Activated T-helper 2 cell treated with anti-CD3 and anti-CD28 coated beads, Interferon-gamma antibody, Interleukin-2, Interleukin-4, amounts not matched to agents 10 μg/mL and 5 μg/mL and 100 μg/mL, durations not matched to agents 14 hours and 24 hours and 36 hours (primary cell): ENCODE measurements around the gene RAD23A. TPM values are rescaled to one million over a fixed set of nuclear protein-coding genes. Genes with fewer than 3 reads are reported as not detected.
"Not testable (repeated sequence)": the region's sequence is repeated elsewhere in the genome, so short reads cannot be mapped to it uniquely, and the experiment has no call there.

Source experiments
- DNase-seq: peaks from one replicate; pipeline ENCODE4 v3.0.0; 2021; ENCODE audit warnings: low spot score
- H3K27ac Mint-ChIP-seq: one replicate; pipeline ENCODE4 v1.8.0; 2021; ENCODE audit warnings: mixed read lengths
- H3K27me3 Mint-ChIP-seq: one replicate; pipeline ENCODE4 v1.8.0; 2021; ENCODE audit warnings: low read depth, mixed read lengths
- H3K36me3 Mint-ChIP-seq: one replicate; pipeline ENCODE4 v1.8.0; 2021; ENCODE audit warnings: low read depth, mixed read lengths
- H3K4me1 Mint-ChIP-seq: one replicate; pipeline ENCODE4 v1.8.0; 2021; ENCODE audit warnings: low read depth, mixed read lengths
- H3K4me3 Mint-ChIP-seq: one replicate; pipeline ENCODE4 v1.8.0; 2021; ENCODE audit warnings: low read depth, mild to moderate bottlenecking, moderate library complexity, mixed read lengths
- H3K9me3 Mint-ChIP-seq: one replicate; pipeline ENCODE4 v1.8.0; 2021; ENCODE audit warnings: mixed read lengths
- intact Hi-C: fragments of 100-400 bp; cut with micrococcal nuclease; formaldehyde crosslinking; loops from one replicate; pipeline ENCODE4 v1.15.1; 2023
- total RNA-seq: library from RNA; stranded (reverse); gene quantifications from 2 replicates; pipeline ENCODE4 v1.2.3, GENCODE V29; 2022

The RAD23A gene
- 189 and 196 TPM in 2 replicates for total RNA-seq

- Mint-ChIP-seq H3K36me3 (peaks cover 94% of the 10 kb centered on the region), H3K4me3 (peak within 1 kb of the TSS; percentile 88), H3K9me3 (no peaks in the 10 kb centered on the region), H3K27me3 (no peaks in the 10 kb centered on the region), H3K4me1 (peaks cover 36% of the 10 kb centered on the region), H3K27ac (peak within 1 kb of the TSS; percentile 95)
- peak; percentile 97 for DNase-seq
- intact Hi-C loops = loop anchor here (1.0 kb wide), 2 partner anchors 11 to 12 kb away; partner anchors contain the start of gene FARSA
These were observed at the start of gene RAD23A for GRCh38 chr19:12945479-12946091. Gene RAD23A, plus strand, starts transcription at chr19:12945862. Its CDS starts 87 bp downstream, at chr19:12945949.

GRCh38 chr19:12896460-12896859 lies 49.2 kb upstream of the RAD23A start:
- Mint-ChIP-seq H3K27me3 (no peaks in the 10 kb centered on the region), H3K36me3 (peaks cover 43% of the 10 kb centered on the region), H3K9me3 (no peaks in the 10 kb centered on the region), H3K4me1 (peaks cover 6% of the 10 kb centered on the region), H3K27ac (no peak overlapping the region), H3K4me3 (no peak overlapping the region)
- DNase-seq = no peak
- intact Hi-C loops = no loop called here

GRCh38 chr19:12899891-12900518 lies 45.7 kb upstream of the RAD23A start:
- H3K9me3 Mint-ChIP-seq = no peaks in the 10 kb centered on the region

GRCh38 chr19:12907166-12907565 lies 38.5 kb upstream of the RAD23A start:
- no peaks in the 10 kb centered on the region for H3K36me3 Mint-ChIP-seq

More at GRCh38 chr19:12899891-12900518, 45.7 kb upstream of the RAD23A start:
- Mint-ChIP-seq H3K36me3 (peaks cover 25% of the 10 kb centered on the region), H3K27ac (no peak overlapping the region), H3K4me3 (no peak overlapping the region), H3K4me1 (no peaks in the 10 kb centered on the region), H3K27me3 (no peaks in the 10 kb centered on the region)
- no peak for DNase-seq
- intact Hi-C loops = no loop called here

GRCh38 chr19:12912571-12912970 lies 33.1 kb upstream of the RAD23A start:
- no peaks in the 10 kb centered on the region for H3K36me3 Mint-ChIP-seq
- no peaks in the 10 kb centered on the region for H3K27me3 Mint-ChIP-seq
- H3K9me3 Mint-ChIP-seq = no peaks in the 10 kb centered on the region
- no peak overlapping the region for H3K27ac Mint-ChIP-seq
- no peak overlapping the region for H3K4me3 Mint-ChIP-seq
- peaks cover 16% of the 10 kb centered on the region for H3K4me1 Mint-ChIP-seq
- intact Hi-C loops = no loop called here
- no peak for DNase-seq

More at GRCh38 chr19:12907166-12907565, 38.5 kb upstream of the RAD23A start:
- Mint-ChIP-seq H3K9me3 (no peaks in the 10 kb centered on the region), H3K4me1 (peaks cover 2% of the 10 kb centered on the region), H3K27ac (no peak overlapping the region), H3K27me3 (no peaks in the 10 kb centered on the region), H3K4me3 (no peak overlapping the region)
- intact Hi-C loops = no loop called here
- DNase-seq = no peak

- H3K27ac Mint-ChIP-seq = peak overlapping the region; percentile 93
- H3K4me3 Mint-ChIP-seq = no peak overlapping the region
- peaks cover 16% of the 10 kb centered on the region for H3K4me1 Mint-ChIP-seq
- intact Hi-C loops = no loop called here
- H3K36me3 Mint-ChIP-seq = no peaks in the 10 kb centered on the region
- no peak for DNase-seq
- no peaks in the 10 kb centered on the region for H3K27me3 Mint-ChIP-seq
- H3K9me3 Mint-ChIP-seq = no peaks in the 10 kb centered on the region
These were observed 32.6 kb upstream of the RAD23A start for GRCh38 chr19:12913011-12913561.

- peaks cover 2% of the 10 kb centered on the region for H3K36me3 Mint-ChIP-seq
- H3K27ac Mint-ChIP-seq = peak overlapping the region; percentile 93
- peak; percentile 44 for DNase-seq
- H3K9me3 Mint-ChIP-seq = no peaks in the 10 kb centered on the region
- peak overlapping the region; percentile 37 for H3K4me3 Mint-ChIP-seq
- no peaks in the 10 kb centered on the region for H3K27me3 Mint-ChIP-seq
- intact Hi-C loops = no loop called here
- peaks cover 17% of the 10 kb centered on the region for H3K4me1 Mint-ChIP-seq
These were observed 31.6 kb upstream of the RAD23A start for GRCh38 chr19:12913851-12914690.

- H3K4me1 Mint-ChIP-seq = peaks cover 21% of the 10 kb centered on the region
- intact Hi-C loops, H3K9me3 Mint-ChIP-seq, H3K4me3 Mint-ChIP-seq, H3K27ac Mint-ChIP-seq, H3K27me3 Mint-ChIP-seq, H3K36me3 Mint-ChIP-seq, DNase-seq: not testable (repeated sequence)
These were observed 29.8 kb upstream of the RAD23A start for GRCh38 chr19:12915860-12916259.

- peaks cover 20% of the 10 kb centered on the region for H3K4me1 Mint-ChIP-seq
- intact Hi-C loops = loop anchor here (2.0 kb wide), 2 partner anchors 15 to 27 kb away; partner anchors contain the start of genes FARSA and GCDH
- peaks cover 26% of the 10 kb centered on the region for H3K36me3 Mint-ChIP-seq
- peak overlapping the region; percentile 67 for H3K27ac Mint-ChIP-seq
- no peaks in the 10 kb centered on the region for H3K9me3 Mint-ChIP-seq
- no peaks in the 10 kb centered on the region for H3K27me3 Mint-ChIP-seq
- peak overlapping the region; percentile 47 for H3K4me3 Mint-ChIP-seq
- DNase-seq = no peak
These were observed 27.4 kb upstream of the RAD23A start for GRCh38 chr19:12918253-12918652.

- Mint-ChIP-seq H3K9me3 (no peaks in the 10 kb centered on the region), H3K27ac (no peak overlapping the region), H3K27me3 (no peaks in the 10 kb centered on the region), H3K4me3 (no peak overlapping the region), H3K4me1 (peaks cover 7% of the 10 kb centered on the region), H3K36me3 (peaks cover 48% of the 10 kb centered on the region)
- intact Hi-C loops = no loop called here
- no peak for DNase-seq
These were observed 24.6 kb upstream of the RAD23A start for GRCh38 chr19:12921047-12921446.

GRCh38 chr19:12922959-12923358 lies 22.7 kb upstream of the RAD23A start:
- intact Hi-C loops = no loop called here
- Mint-ChIP-seq H3K27ac (no peak overlapping the region), H3K27me3 (no peaks in the 10 kb centered on the region), H3K4me3 (no peak overlapping the region), H3K9me3 (no peaks in the 10 kb centered on the region), H3K36me3 (peaks cover 58% of the 10 kb centered on the region), H3K4me1 (peaks cover 7% of the 10 kb centered on the region)
- no peak for DNase-seq

- no peaks in the 10 kb centered on the region for H3K9me3 Mint-ChIP-seq
- no peak for DNase-seq
- peaks cover 4% of the 10 kb centered on the region for H3K4me1 Mint-ChIP-seq
- no peaks in the 10 kb centered on the region for H3K27me3 Mint-ChIP-seq
- H3K27ac Mint-ChIP-seq = no peak overlapping the region
- no peak overlapping the region for H3K4me3 Mint-ChIP-seq
- peaks cover 69% of the 10 kb centered on the region for H3K36me3 Mint-ChIP-seq
- intact Hi-C loops = no loop called here
These were observed 20.9 kb upstream of the RAD23A start for GRCh38 chr19:12924621-12925310.
